Adipocyte (in vitro differentiated cells): ENCODE results near the gene C19orf85.

Source experiments
- DNase-seq: peaks from one replicate; pipeline ENCODE4 v3.0.0-alpha.2; 2015; ENCODE audit warnings: low read depth
- H3K27me3 ChIP-seq: replicated peaks from 2 replicates; pipeline ENCODE4 v1.7.0; 2013; ENCODE audit warnings: mild to moderate bottlenecking, low read length, moderate library complexity; ENCODE audit not compliant: control insufficient read depth, insufficient read depth
- H3K36me3 ChIP-seq: 2 replicates; pipeline ENCODE4 v1.7.0; 2013; ENCODE audit warnings: low read length, mild to moderate bottlenecking, moderate library complexity; ENCODE audit not compliant: control insufficient read depth, insufficient read depth, severe bottlenecking
- H3K4me1 ChIP-seq: 2 replicates; pipeline ENCODE4 v1.7.0; 2013; ENCODE audit warnings: mild to moderate bottlenecking, low read length, moderate library complexity; ENCODE audit not compliant: control insufficient read depth, insufficient read depth
- H3K4me3 ChIP-seq: 2 replicates; pipeline ENCODE4 v1.7.0; 2013; ENCODE audit warnings: mild to moderate bottlenecking, low read length, moderate library complexity
- H3K9ac ChIP-seq: 2 replicates; pipeline ENCODE4 v1.7.0; 2013; ENCODE audit warnings: mild to moderate bottlenecking, low read length, moderate library complexity
- H3K9me3 ChIP-seq: 2 replicates; pipeline ENCODE4 v1.7.0; 2013; ENCODE audit warnings: mild to moderate bottlenecking, low read length, moderate library complexity; ENCODE audit not compliant: control insufficient read depth

C19orf85 gene

DNA sequence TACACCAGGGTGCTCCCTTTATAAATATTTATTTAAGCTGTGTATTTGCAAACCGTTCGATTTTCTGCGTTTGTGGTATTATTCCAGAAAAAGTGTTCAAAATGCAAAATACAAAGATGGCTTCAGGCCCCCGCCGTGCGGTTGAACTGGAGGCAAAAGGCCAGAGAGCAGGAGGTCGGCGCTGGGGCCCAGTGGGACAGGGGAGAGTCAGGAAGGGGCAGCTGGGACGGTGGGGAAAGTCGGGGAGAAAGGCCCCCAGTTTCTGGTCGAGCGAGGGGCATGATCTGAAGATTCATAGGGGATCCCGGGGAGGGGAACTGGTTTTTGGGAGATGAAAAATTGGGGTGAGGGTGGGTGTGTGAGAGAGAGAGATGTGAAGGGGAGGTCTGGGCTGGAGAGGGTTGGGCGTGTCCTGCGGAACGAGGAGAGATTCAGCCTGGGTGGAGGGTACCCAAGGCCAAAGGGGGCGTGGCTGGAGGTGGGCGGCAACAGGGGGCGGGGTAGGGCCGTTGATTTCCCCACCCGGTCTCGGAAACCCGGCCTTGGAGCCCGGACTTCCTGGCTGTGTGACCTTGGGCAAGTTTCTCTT lies 3.8 kb downstream of the C19orf85 start:
- no peaks in the 10 kb centered on the region for H3K9me3 ChIP-seq
- peaks cover 21% of the 10 kb centered on the region for H3K4me1 ChIP-seq
- peak overlapping the region; percentile 98 for H3K4me3 ChIP-seq
- peak; percentile 89 for DNase-seq
- no peaks in the 10 kb centered on the region for H3K36me3 ChIP-seq
- no peaks in the 10 kb centered on the region for H3K27me3 ChIP-seq
- H3K9ac ChIP-seq = peak overlapping the region; percentile 97

DNA sequence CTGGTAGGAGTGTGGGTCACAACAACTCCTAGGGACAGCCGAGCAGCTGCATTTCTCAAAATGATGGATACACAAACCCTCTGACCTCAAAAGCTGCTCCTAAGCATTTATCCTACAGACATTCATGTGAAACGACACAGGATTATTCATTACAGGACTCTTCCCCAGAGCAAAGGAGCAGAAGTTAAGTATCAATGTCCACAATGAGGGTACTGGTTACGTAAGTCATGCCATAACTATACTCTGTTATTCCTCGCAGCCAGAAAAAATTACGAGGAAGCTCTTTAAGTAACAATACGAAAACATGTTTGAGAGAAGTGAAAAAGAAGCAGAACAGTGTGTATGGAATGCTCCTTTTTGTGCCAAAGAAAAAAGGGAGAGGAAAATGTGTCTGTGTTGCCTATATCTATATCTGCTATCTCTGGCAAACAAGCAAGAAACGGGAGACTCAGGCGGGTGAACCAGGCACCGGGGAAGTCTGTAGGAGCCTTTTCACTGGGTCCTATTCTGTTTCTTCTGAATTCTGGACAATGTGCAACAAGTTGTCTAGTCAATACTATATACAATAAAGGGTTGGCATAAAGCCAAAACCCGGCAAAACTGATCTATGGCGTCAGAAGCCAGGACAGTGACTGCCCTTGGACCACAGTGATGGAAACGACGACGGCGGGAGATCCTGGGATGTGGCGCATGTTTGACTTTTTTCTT lies 4.4 kb downstream of the C19orf85 start:
- no peaks in the 10 kb centered on the region for H3K9me3 ChIP-seq
- H3K9ac ChIP-seq = peak overlapping the region; percentile 83
- peak; percentile 56 for DNase-seq
- H3K36me3 ChIP-seq = peaks cover 4% of the 10 kb centered on the region
- H3K27me3 ChIP-seq = no peaks in the 10 kb centered on the region
- H3K4me1 ChIP-seq = peaks cover 21% of the 10 kb centered on the region
- peak overlapping the region; percentile 98 for H3K4me3 ChIP-seq

DNA sequence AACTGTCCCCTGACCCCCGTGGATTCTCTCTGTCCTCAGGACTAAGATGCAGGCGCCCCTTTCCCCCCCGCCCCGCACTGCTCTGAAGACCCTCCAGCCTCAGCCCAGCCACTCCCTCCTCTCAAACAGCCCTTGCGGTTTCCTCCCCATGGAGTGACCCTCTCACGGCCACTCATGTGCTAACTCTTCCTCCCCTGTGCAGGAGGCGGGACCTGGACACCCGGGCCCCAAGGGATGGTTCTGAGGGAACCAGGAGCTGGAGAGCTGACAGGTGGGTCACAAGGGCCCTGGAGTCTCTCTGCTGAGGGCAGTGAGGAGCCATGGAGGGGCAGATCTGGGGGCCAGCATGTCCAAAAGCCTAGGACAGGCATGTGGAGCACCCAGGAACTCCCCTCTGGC lies 5.0 kb downstream of the C19orf85 start:
- peaks cover 21% of the 10 kb centered on the region for H3K4me1 ChIP-seq
- no peaks in the 10 kb centered on the region for H3K9me3 ChIP-seq

DNA sequence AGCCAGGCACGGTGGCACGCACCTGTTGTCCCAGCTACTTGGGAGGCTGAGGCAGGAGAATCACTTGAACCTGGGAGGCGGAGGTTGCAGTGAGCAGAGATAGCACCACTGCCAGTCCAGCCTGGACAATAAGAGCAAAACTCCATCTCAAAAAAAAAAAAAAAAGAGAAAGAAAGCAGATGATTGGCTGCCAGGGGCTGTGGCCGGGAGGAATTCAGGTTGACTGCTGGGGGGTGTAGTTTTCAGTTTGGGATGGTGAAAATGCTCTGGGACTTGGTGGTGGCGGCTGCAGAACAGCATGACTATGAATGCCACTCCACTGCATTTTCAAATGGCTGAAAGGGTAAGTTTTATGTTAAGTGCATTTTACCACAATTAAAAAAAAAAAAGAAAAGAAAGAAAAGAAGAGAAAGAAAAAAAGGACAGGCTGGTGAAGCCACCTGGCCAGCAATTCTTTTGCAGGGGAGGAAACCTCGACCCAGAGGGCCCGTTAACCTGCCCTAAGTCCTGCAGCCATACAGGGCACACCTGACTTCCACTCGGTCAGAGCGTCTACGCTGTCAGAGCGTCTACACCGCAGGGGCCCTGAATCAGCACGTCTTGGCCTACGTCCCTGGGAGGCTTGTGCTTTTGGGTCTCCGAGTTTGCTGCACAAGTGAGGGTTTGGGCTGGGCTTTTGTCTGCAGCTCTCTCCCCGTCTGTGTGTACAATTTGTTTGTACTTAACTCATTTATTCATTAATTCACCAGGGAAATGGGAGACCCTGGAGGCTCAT lies 6.7 kb downstream of the C19orf85 start:
- DNase-seq = no peak
- peaks cover 4% of the 10 kb centered on the region for H3K36me3 ChIP-seq
- no peak overlapping the region for H3K4me3 ChIP-seq
- no peak overlapping the region for H3K9ac ChIP-seq
- no peaks in the 10 kb centered on the region for H3K9me3 ChIP-seq
- H3K4me1 ChIP-seq = peaks cover 21% of the 10 kb centered on the region
- H3K27me3 ChIP-seq = no peaks in the 10 kb centered on the region

More for the DNA sequence above, 5.0 kb downstream of the C19orf85 start:
- H3K4me3 ChIP-seq = peak overlapping the region; percentile 98
- no peaks in the 10 kb centered on the region for H3K27me3 ChIP-seq
- H3K36me3 ChIP-seq = peaks cover 4% of the 10 kb centered on the region
- DNase-seq = no peak
- peak overlapping the region; percentile 83 for H3K9ac ChIP-seq

DNA sequence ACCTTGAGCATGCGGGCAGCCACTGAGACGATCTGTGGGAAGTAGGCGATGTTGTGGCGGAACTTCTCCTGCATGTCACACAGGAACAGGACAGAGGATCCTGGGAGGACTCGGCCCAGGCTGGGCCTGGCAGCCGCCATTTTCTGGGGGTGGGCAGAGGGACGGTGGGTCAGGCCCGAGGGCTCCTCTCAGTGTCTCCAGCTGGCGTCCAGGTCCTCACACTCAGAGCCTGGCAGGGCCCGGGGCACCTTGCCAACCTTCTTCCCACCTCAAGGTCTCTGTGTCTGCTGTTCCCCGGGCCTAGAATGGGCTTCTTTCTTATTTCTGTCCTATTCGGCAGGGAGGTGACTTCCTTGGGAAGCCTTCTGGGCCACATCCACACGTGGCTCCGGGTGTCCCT lies 8.2 kb downstream of the C19orf85 start:
- no peak overlapping the region for H3K4me3 ChIP-seq
- DNase-seq = no peak
- H3K36me3 ChIP-seq = peaks cover 4% of the 10 kb centered on the region
- H3K9ac ChIP-seq = no peak overlapping the region
- H3K4me1 ChIP-seq = peaks cover 16% of the 10 kb centered on the region
- no peaks in the 10 kb centered on the region for H3K9me3 ChIP-seq
- no peaks in the 10 kb centered on the region for H3K27me3 ChIP-seq

DNA sequence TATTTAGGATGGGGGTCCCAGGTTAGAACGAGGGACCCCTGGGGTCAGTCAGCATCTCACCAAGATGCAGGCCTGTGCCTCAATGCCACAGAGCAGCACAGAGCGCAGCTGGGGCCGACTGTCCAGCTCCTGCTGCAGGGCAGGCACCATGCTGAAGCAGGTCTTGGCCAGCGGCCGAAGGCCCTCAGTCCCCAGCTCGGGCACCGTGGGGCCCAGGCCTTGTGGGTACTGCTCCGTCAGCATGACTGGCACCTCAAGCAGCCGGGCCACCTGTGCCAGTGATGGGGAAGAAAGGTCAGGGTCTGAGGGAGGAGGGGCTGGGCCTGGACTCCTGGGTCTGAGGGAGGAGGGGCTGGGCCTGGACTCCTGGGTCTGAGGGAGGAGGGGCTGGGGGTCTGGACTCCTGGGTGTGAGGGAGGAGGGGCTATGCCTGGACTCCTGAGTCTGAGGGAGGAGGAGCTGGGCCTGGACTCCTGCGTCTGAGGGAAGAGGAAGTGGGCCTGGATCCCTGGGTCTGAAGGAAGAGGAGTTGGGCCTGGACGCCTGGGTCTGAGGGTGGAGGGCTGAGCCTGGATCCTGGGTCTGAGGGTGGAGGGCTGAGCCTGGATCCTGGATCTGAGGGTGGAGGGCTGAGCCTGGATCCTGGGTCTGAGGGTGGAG lies 8.8 kb downstream of the C19orf85 start:
- H3K4me1 ChIP-seq = peaks cover 13% of the 10 kb centered on the region
- no peak overlapping the region for H3K4me3 ChIP-seq
- no peak for DNase-seq
- no peaks in the 10 kb centered on the region for H3K9me3 ChIP-seq
- no peak overlapping the region for H3K9ac ChIP-seq
- peaks cover 4% of the 10 kb centered on the region for H3K36me3 ChIP-seq
- H3K27me3 ChIP-seq = peaks cover 2% of the 10 kb centered on the region

DNA sequence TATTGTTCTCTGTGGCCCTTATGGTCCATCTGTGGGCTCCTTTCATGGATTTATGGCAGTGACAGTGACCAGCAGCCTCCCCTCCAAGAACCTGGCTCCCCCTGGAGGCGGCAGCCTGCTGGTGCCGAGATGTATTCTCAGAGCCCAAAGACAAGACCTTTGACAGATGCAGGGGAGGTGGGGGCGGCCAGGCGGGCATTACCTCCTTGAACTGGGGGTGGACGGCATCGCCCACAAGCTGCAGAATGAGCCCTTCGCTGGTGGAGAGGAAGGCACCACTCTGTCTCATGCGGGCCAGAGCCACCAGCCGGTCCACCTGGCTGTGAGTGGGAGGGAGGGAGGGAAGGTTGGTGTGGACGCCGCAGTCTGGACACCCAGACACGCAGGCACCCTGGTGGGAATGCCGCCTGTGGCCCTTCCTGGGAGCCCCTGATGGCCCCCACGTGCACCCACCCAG lies 9.7 kb downstream of the C19orf85 start:
- H3K27me3 ChIP-seq = peaks cover 6% of the 10 kb centered on the region
- peaks cover 4% of the 10 kb centered on the region for H3K4me1 ChIP-seq
- H3K9me3 ChIP-seq = no peaks in the 10 kb centered on the region
- DNase-seq = peak; percentile 59
- H3K36me3 ChIP-seq = peaks cover 4% of the 10 kb centered on the region
- H3K4me3 ChIP-seq = no peak overlapping the region
- H3K9ac ChIP-seq = no peak overlapping the region

DNA sequence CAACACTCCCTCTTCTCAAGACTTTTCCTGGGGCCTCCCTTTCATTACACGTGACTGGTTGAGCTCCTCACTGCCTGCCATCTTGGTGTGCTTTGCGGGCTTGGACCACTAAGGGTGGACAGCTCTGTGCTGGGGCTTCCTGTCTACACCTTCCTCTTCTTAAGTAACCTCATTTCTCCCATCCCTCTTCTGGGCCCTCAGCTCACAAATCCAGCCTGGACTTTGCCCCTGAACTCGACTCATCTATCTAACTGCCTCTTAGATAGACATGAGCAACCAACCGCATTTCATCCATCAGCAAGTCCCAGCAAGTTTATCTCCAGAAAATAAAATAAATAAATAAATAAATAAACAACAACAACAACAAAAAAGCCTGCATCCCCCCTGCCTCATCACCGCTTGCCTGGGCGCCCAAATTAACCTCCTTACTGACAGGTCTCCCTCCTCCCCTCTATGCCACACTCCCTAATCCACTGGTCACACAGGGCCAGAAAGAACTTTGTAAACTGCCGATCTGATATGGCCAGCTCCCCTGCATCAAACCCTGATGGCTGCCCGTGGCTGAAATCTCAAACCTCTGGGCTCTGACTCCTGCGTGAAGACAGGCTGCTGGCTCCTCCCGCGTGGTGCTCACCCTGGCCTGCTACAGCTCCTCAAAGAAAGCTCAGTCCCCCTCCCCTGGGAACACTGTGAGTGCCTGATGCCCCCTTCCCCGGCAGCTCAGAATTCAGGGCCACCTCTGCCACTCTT lies 10.9 kb downstream of the C19orf85 start:
- no peak for DNase-seq
- no peaks in the 10 kb centered on the region for H3K9me3 ChIP-seq
- no peak overlapping the region for H3K4me3 ChIP-seq
- peaks cover 12% of the 10 kb centered on the region for H3K27me3 ChIP-seq
- H3K4me1 ChIP-seq = no peaks in the 10 kb centered on the region
- H3K36me3 ChIP-seq = peaks cover 4% of the 10 kb centered on the region
- no peak overlapping the region for H3K9ac ChIP-seq

DNA sequence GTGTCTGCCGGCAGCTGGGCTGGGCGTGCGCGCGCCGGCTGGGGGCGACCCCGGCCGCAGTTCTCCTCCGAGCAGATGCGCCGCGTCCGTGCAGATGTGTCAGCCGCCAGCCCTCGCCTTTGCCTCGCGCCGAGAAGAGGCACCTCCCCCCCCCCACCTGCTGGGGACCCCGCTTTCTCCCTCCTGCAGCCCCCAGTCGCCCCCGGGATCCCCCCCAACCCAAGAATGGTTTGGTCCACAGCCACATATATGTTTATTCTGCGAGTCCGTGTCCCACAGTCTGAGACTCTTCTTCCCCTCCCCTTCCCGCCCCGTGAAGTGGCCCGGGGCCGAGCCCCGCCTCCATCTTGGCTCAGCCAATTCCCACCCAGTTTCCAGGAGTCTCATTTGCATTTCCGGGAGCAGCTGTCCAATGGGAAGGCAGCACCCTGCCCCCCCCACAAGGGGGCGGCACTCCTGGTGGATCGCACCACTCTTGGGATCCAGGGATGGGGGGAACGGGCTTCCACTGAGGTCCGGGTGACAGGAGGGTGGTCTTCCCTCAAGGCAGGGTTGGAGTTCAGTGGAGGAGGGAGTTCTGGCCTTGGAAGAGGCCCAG lies 11.7 kb downstream of the C19orf85 start:
- H3K36me3 ChIP-seq = peaks cover 4% of the 10 kb centered on the region
- peaks cover 12% of the 10 kb centered on the region for H3K27me3 ChIP-seq
- no peak overlapping the region for H3K9ac ChIP-seq
- no peaks in the 10 kb centered on the region for H3K9me3 ChIP-seq
- H3K4me1 ChIP-seq = no peaks in the 10 kb centered on the region
- H3K4me3 ChIP-seq = no peak overlapping the region
- peak; percentile 63 for DNase-seq

DNA sequence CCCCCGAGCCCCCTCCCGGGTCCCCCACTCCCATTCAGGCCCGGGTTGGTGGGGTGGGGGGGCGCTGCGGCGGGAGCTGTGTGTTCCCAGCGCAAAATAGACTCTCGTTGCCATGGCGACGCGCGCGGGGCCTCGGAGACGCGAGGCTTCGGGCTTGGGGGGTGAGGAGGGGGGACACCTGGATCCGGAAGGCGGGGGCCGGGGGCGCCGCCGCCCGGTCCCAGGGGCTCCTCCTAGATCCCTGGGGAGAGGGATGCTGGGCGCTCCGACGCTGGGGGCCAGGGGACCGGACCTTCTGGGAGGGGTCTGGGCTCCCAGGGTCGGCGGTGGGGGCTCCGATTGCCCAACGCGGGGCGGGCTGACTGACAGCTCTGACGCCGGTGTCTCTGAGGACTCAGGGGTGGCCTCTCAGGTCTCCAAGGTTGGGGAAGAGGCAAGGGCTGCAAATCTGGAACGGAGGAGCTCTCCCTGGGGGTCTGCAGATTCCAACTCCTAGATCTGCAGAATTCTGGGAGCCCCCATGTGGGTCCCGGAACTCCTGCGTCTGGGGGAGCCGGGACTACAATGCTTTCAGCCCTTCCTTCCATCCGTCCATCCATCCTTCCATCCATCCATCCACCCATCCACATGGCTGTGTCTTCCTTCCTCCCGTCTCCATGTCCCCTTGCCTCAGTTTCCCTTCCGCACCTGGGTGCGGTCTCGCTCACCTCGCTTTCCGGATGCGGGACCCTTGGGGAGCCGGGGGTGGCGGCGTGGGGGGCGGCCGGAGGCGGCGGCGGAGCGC lies 12.4 kb downstream of the C19orf85 start:
- H3K4me1 ChIP-seq = no peaks in the 10 kb centered on the region
- no peak for DNase-seq

More for the DNA sequence above, 12.4 kb downstream of the C19orf85 start:
- no peaks in the 10 kb centered on the region for H3K9me3 ChIP-seq
- H3K27me3 ChIP-seq = peaks cover 17% of the 10 kb centered on the region
- H3K9ac ChIP-seq = no peak overlapping the region
- no peak overlapping the region for H3K4me3 ChIP-seq
- H3K36me3 ChIP-seq = peaks cover 4% of the 10 kb centered on the region
